Measurements from ENCODE around the gene UGT1A10. TPM values are rescaled to one million over a fixed set of nuclear protein-coding genes. Genes with fewer than 3 reads are reported as not detected.

Gene UGT1A10
- total RNA-seq, 1 experiment from 2014 or later = not detected

- no peak for ATAC-seq
- BruUV-seq (replicated peaks) = no TSS peak
- Histone ChIP-seq H3K9me3 (ENCODE audit: control insufficient read depth in 1 of 2, insufficient read depth in 1 of 2, low read depth in 1 of 2, low read length in 2 of 2) (no peaks in the 10 kb centered on the region), H3K4me1 (ENCODE audit: control insufficient read depth in 1 of 2, insufficient read depth in 2 of 2, low read length in 2 of 2) (no peaks in the 10 kb centered on the region), H3K4me2 (ENCODE audit: low read length) (no peak overlapping the region), H3K36me3 (ENCODE audit: control insufficient read depth in 1 of 2, insufficient read depth in 2 of 2, low read length in 2 of 2) (no peaks in the 10 kb centered on the region), H3K9ac (ENCODE audit: low read length) (no peak overlapping the region), H3K27me3 (ENCODE audit: insufficient read depth, low read length) (no peaks in the 10 kb centered on the region), H3K27ac (ENCODE audit: low read depth, low read length) (no peak overlapping the region), H2AFZ (ENCODE audit: low read depth, low read length, poor library complexity, severe bottlenecking) (no peak overlapping the region), H4K20me1 (ENCODE audit: insufficient read depth) (no peaks in the 10 kb centered on the region), H3K79me2 (ENCODE audit: insufficient read depth, low read length) (no peaks in the 10 kb centered on the region), H3K4me3 (replicated peaks in 1 of 2; ENCODE audit: low read depth in 1 of 2, low read length in 2 of 2) (no peak overlapping the region), H3K9me2 (ENCODE audit: insufficient read depth) (no peaks in the 10 kb centered on the region)
- intact Hi-C loops (cut with micrococcal nuclease) = no loop called here
- TF ChIP-seq ZBTB33 (IDR thresholded peaks at IDR 0.05; ENCODE audit: extremely low read depth, insufficient replicate concordance, low read length) = no peak
- no peak for TF ChIP-seq ATF3 (IDR thresholded peaks at IDR 0.05)
- no peak for TF ChIP-seq REST (IDR thresholded peaks at IDR 0.05; ENCODE audit: low read depth)
- TF ChIP-seq POLR2AphosphoS5 (IDR thresholded peaks at IDR 0.05; ENCODE audit: low read depth, low read length) = no peak
- TF ChIP-seq CEBPB (IDR thresholded peaks at IDR 0.05; ENCODE audit: low read depth) = no peak
- TF ChIP-seq SRF (IDR thresholded peaks at IDR 0.05; ENCODE audit: low read depth) = no peak
- TF ChIP-seq EGR1 (IDR thresholded peaks at IDR 0.05; ENCODE audit: low read depth) = no peak
- no peak for TF ChIP-seq FOSL1 (IDR thresholded peaks at IDR 0.05; ENCODE audit: low read depth)
- no peak for TF ChIP-seq ZFX (IDR thresholded peaks at IDR 0.05)
- no peak for TF ChIP-seq POLR2A (IDR thresholded peaks at IDR 0.05; ENCODE audit: borderline replicate concordance, extremely low read depth, insufficient read depth, insufficient read length)
- no peak for TF ChIP-seq YY1 (IDR thresholded peaks at IDR 0.05; ENCODE audit: extremely low read depth, insufficient replicate concordance, low read depth, low read length)
- TF ChIP-seq ZNF274 (IDR thresholded peaks at IDR 0.05; ENCODE audit: low read depth, low read length) = no peak
- no peak for TF ChIP-seq EZH2 (IDR thresholded peaks at IDR 0.05)
- TF ChIP-seq SIN3A (IDR thresholded peaks at IDR 0.05; ENCODE audit: low read depth) = no peak
- TF ChIP-seq RAD21 (IDR thresholded peaks at IDR 0.05; ENCODE audit: low read depth) = no peak
- TF ChIP-seq CTCF (IDR thresholded peaks at IDR 0.05 in 2 of 3, conservative IDR thresholded peaks at IDR 0.05 in 1 of 3; ENCODE audit: borderline replicate concordance in 1 of 3, insufficient read depth in 1 of 3, low read depth in 2 of 3, low read length in 2 of 3) = no peak
- no peak for TF ChIP-seq ELF1 (IDR thresholded peaks at IDR 0.05; ENCODE audit: borderline replicate concordance, low read depth)
- TF ChIP-seq EZH2phosphoT487 (IDR thresholded peaks at IDR 0.05; ENCODE audit: borderline replicate concordance) = no peak
- no peak for TF ChIP-seq TCF7L2 (IDR thresholded peaks at IDR 0.05; ENCODE audit: borderline replicate concordance, extremely low read depth, insufficient read depth, insufficient read length)
- no peak for TF ChIP-seq CBX3 (IDR thresholded peaks at IDR 0.05; ENCODE audit: low read depth)
- RAD21 ChIA-PET (ENCODE audit: low non-redundant PET in 1 of 2, low total read pairs in 2 of 2, uncharacterized antibody in 2 of 2, unreplicated experiment in 2 of 2) = no interaction called here
- POLR2A ChIA-PET = no interaction called here
- CTCF ChIA-PET = interaction anchor here (1.4 kb wide), 1 partner anchor 22 kb away, joined by 5 read pairs; no protein-coding TSS in a partner anchor
- DNase-seq (ENCODE audit: low read depth, low spot score) = no peak
Measured at GRCh38 chr2:233689031-233689430, 52.8 kb downstream of the UGT1A10 start.

Data from HCT116 (cell line).